ENCODE data around the gene EML5. TPM values are rescaled to one million over a fixed set of nuclear protein-coding genes. Genes with fewer than 3 reads are reported as not detected.

Gene EML5
- total and polyA plus RNA-seq, 12 donors = 0.04 to 0.44 (median 0.19) TPM

Other genes with a start within 250 kb of the EML5 start
- 10 to 100 TPM; 25.0 to 62.1 (median 39.8) TPM for gene PTPN21, start 237.9 kb downstream of the EML5 start, total RNA-seq
- gene PTPN21, start 237.9 kb downstream of the EML5 start, polyA plus RNA-seq = 1 to 10 TPM; 5.3 to 9.7 TPM
- gene ZC3H14, start 229.9 kb downstream of the EML5 start, total RNA-seq = 10 to 100 TPM; 35.4 to 49.4 (median 38.7) TPM
- 10 to 100 TPM; 24.5 to 32.4 TPM for gene ZC3H14, start 229.9 kb downstream of the EML5 start, polyA plus RNA-seq
- 10 to 100 TPM in 6 of 10 donors, 1 to 10 TPM in 4; 5.5 to 16.0 (median 14.0) TPM for gene TTC8, start 31.7 kb upstream of the EML5 start, total RNA-seq
- gene TTC8, start 31.7 kb upstream of the EML5 start, polyA plus RNA-seq = 1 to 10 TPM; 3.8 to 6.1 TPM